Keratinocyte (primary cell): ENCODE measurements around the gene SLC36A3.

ENCODE experiments used
- CTCF ChIP-seq, 3 experiments: IDR thresholded peaks in 1 of 3; conservative IDR thresholded peaks in 1 of 3; optimal IDR thresholded peaks in 1 of 3; 2 replicates in 2 of 3; 3 replicates in 1 of 3; pipeline versions ENCODE3 to v1.5.1; 2011; ENCODE audit warnings: low read length in 3 of 3, mild to moderate bottlenecking in 3 of 3, moderate library complexity in 2 of 3, control low read depth in 1 of 3, inconsistent platforms in 1 of 3; ENCODE audit not compliant: insufficient read depth in 2 of 3; ENCODE audit errors: extremely low read depth in 1 of 3
- EZH2 ChIP-seq: IDR thresholded peaks from one replicate; pipeline ENCODE4 v1.6.1; 2012; ENCODE audit warnings: inconsistent platforms, mild to moderate bottlenecking, low read length, moderate library complexity

GRCh38 chr5:151288180-151288579 is 15.4 kb downstream of the SLC36A3 start:
- peak in 2 of 3 experiments; percentile 32 to 52 for TF ChIP-seq CTCF (optimal IDR thresholded peaks at IDR 0.05 in 1 of 3, IDR thresholded peaks at IDR 0.05 in 1 of 3, conservative IDR thresholded peaks at IDR 0.05 in 1 of 3; ENCODE audit: extremely low read depth in 1 of 3, insufficient read depth in 2 of 3, low read length in 3 of 3)
- no peak for TF ChIP-seq EZH2
